Hepatocyte (in vitro differentiated cells): Measurements from ENCODE around the gene CCDC102B. TPM values are rescaled to one million over a fixed set of nuclear protein-coding genes. Genes with fewer than 3 reads are reported as not detected.
A peak's percentile ranks its signal among the peaks of the same experiment; 100 is the strongest.

ENCODE experiments used
- DNase-seq: peaks from one replicate; pipeline ENCODE4 v3.0.0-alpha.2; 2016; ENCODE audit warnings: low spot score
- H2AFZ ChIP-seq: fragments of 200-600 bp; sonication (generic); 2 replicates; pipeline ENCODE4 v1.6.0; 2016; ENCODE audit warnings: antibody characterized with exemption, mild to moderate bottlenecking
- H3K27ac ChIP-seq: fragments of 200-600 bp; sonication (generic); 2 replicates; pipeline ENCODE4 v1.5.1; 2016; ENCODE audit warnings: mild to moderate bottlenecking
- H3K27me3 ChIP-seq: fragments of 200-600 bp; sonication (generic); 2 replicates; pipeline ENCODE4 v1.6.1; 2016
- H3K36me3 ChIP-seq: fragments of 200-600 bp; sonication (generic); replicated peaks from 2 replicates; pipeline ENCODE4 v1.5.1; 2016; ENCODE audit warnings: low read depth; ENCODE audit not compliant: insufficient read depth
- H3K4me1 ChIP-seq: fragments of 200-600 bp; sonication (generic); 2 replicates; pipeline ENCODE4 v1.5.1; 2016; ENCODE audit warnings: mild to moderate bottlenecking, moderate library complexity; ENCODE audit not compliant: insufficient read depth
- H3K4me2 ChIP-seq: fragments of 200-600 bp; sonication (generic); 2 replicates; pipeline ENCODE4 v1.6.0; 2016
- H3K4me3 ChIP-seq: fragments of 200-600 bp; sonication (generic); 2 replicates; pipeline ENCODE4 v1.5.1; 2016; ENCODE audit warnings: mild to moderate bottlenecking
- H3K79me2 ChIP-seq: fragments of 200-600 bp; sonication (generic); 2 replicates; pipeline ENCODE4 v1.6.0; 2017; ENCODE audit warnings: mild to moderate bottlenecking
- H3K9me2 ChIP-seq: fragments of 200-600 bp; sonication (generic); replicated peaks from 2 replicates; pipeline ENCODE4 v1.6.0; 2017; ENCODE audit warnings: mild to moderate bottlenecking; ENCODE audit not compliant: insufficient read depth
- H3K9me3 ChIP-seq: fragments of 200-600 bp; sonication (generic); 2 replicates; pipeline ENCODE4 v1.5.1; 2016; ENCODE audit warnings: low read depth, mild to moderate bottlenecking
- H4K20me1 ChIP-seq: fragments of 200-600 bp; sonication (generic); 2 replicates; pipeline ENCODE4 v1.6.0; 2016; ENCODE audit warnings: mild to moderate bottlenecking; ENCODE audit not compliant: insufficient read depth, poor library complexity, severe bottlenecking
- CTCF ChIP-seq: fragments of 200-600 bp; sonication (generic); IDR thresholded peaks from 2 replicates; pipeline ENCODE4 v1.5.1; 2016; ENCODE audit warnings: antibody characterized with exemption, mild to moderate bottlenecking; ENCODE audit not compliant: poor library complexity
- EZH2 ChIP-seq: fragments of 200-600 bp; sonication (generic); IDR thresholded peaks from 2 replicates; pipeline ENCODE4 v1.6.1; 2016; ENCODE audit warnings: antibody characterized with exemption, mild to moderate bottlenecking, borderline replicate concordance
- EZH2phosphoT487 ChIP-seq: fragments of 200-600 bp; sonication (generic); IDR thresholded peaks from one replicate; pipeline ENCODE4 v1.6.1; 2018; ENCODE audit warnings: antibody characterized with exemption, mild to moderate bottlenecking, low read depth, moderate library complexity; ENCODE audit not compliant: unreplicated experiment, severe bottlenecking
- WGBS: methylation state at CpG from one replicate; pipeline ENCODE4 v1.1.6; 2016; ENCODE audit warnings: low lambda C conversion rate; ENCODE audit errors: missing lambda C conversion rate; 5-methylcytosine and 5-hydroxymethylcytosine counted together
- polyA plus RNA-seq: library from polyadenylated mRNA; unstranded; fragments of >200 nt; fragmentation: Nextera tagmentation; extraction: Ambion mirVana; gene quantifications from 2 replicates; pipeline ENCODE4 v1.2.1, GENCODE V29; 2016
- total RNA-seq: library from RNA; depleted of rRNA; stranded (reverse); fragments of >200 nt; gene quantifications from 2 replicates; pipeline ENCODE4 v1.2.3, GENCODE V29; 2014

CCDC102B gene
- total and polyA plus RNA-seq, 2 experiments from 2014 or later = 2.8 to 5.4 TPM

GRCh38 chr18:68839701-68840100 lies 41.8 kb downstream of the CCDC102B start:
- Histone ChIP-seq H3K4me2 (no peak overlapping the region), H3K4me3 (no peak overlapping the region)
- WGBS = 76% methylated on average over 4 of the region's 4 CpGs

GRCh38 chr18:68840554-68841263 lies 42.8 kb downstream of the CCDC102B start:
- 63% methylated on average over 7 of the region's 7 CpGs for WGBS
- no peaks in the 10 kb centered on the region for H3K79me2 ChIP-seq
- no peak overlapping the region for H3K4me2 ChIP-seq
- H3K4me1 ChIP-seq = no peaks in the 10 kb centered on the region
- H3K9me2 ChIP-seq = no peaks in the 10 kb centered on the region
- H3K4me3 ChIP-seq = no peak overlapping the region
- H3K36me3 ChIP-seq = no peaks in the 10 kb centered on the region
- H3K27me3 ChIP-seq = no peaks in the 10 kb centered on the region
- H3K27ac ChIP-seq = peak overlapping the region; percentile 44
- H4K20me1 ChIP-seq = no peaks in the 10 kb centered on the region
- no peaks in the 10 kb centered on the region for H3K9me3 ChIP-seq
- H2AFZ ChIP-seq = no peak overlapping the region
- no peak for TF ChIP-seq CTCF
- DNase-seq = peak; percentile 61

More at GRCh38 chr18:68839701-68840100, 41.8 kb downstream of the CCDC102B start:
- no peak for TF ChIP-seq EZH2
- no peak for TF ChIP-seq EZH2phosphoT487
- no peak for TF ChIP-seq CTCF
- DNase-seq = no peak
- H3K4me1 ChIP-seq = no peaks in the 10 kb centered on the region
- no peaks in the 10 kb centered on the region for H4K20me1 ChIP-seq
- H3K27me3 ChIP-seq = no peaks in the 10 kb centered on the region
- no peaks in the 10 kb centered on the region for H3K36me3 ChIP-seq
- no peaks in the 10 kb centered on the region for H3K79me2 ChIP-seq
- no peaks in the 10 kb centered on the region for H3K9me3 ChIP-seq
- no peak overlapping the region for H2AFZ ChIP-seq
- H3K27ac ChIP-seq = no peak overlapping the region
- H3K9me2 ChIP-seq = no peaks in the 10 kb centered on the region

- Histone ChIP-seq H3K9me3 (no peaks in the 10 kb centered on the region), H3K4me2 (no peak overlapping the region), H3K36me3 (no peaks in the 10 kb centered on the region), H4K20me1 (no peaks in the 10 kb centered on the region), H3K27ac (peak overlapping the region; percentile 44), H3K79me2 (no peaks in the 10 kb centered on the region), H3K27me3 (no peaks in the 10 kb centered on the region), H3K4me1 (no peaks in the 10 kb centered on the region), H3K9me2 (no peaks in the 10 kb centered on the region), H3K4me3 (no peak overlapping the region), H2AFZ (no peak overlapping the region)
- no peak for DNase-seq
- no peak for TF ChIP-seq EZH2phosphoT487
- TF ChIP-seq CTCF = no peak
- TF ChIP-seq EZH2 = no peak
Measured at GRCh38 chr18:68841301-68841700, 43.4 kb downstream of the CCDC102B start.
